HFFc6 (cell line): ENCODE data around the gene METTL9. TPM values are rescaled to one million over a fixed set of nuclear protein-coding genes. Genes with fewer than 3 reads are reported as not detected.
"Not testable (repeated sequence)": the region's sequence is repeated elsewhere in the genome, so short reads cannot be mapped to it uniquely, and the experiment has no call there.

Experiments used
- DNase-seq: peaks from one replicate; pipeline ENCODE4 v3.0.0-alpha.2; 2018
- H3K27ac Mint-ChIP-seq: 2 replicates; pipeline ENCODE4 v1.8.0; 2020; ENCODE audit warnings: mild to moderate bottlenecking, mixed read lengths
- H3K27me3 Mint-ChIP-seq: 2 replicates; pipeline ENCODE4 v1.8.0; 2021; ENCODE audit warnings: mild to moderate bottlenecking, moderate library complexity, mixed read lengths; ENCODE audit not compliant: insufficient read depth
- H3K36me3 Mint-ChIP-seq: 2 replicates; pipeline ENCODE4 v1.8.0; 2021; ENCODE audit warnings: low read depth, mixed read lengths
- H3K4me1 Mint-ChIP-seq: 2 replicates; pipeline ENCODE4 v1.8.0; 2020; ENCODE audit warnings: low read depth, mixed read lengths
- H3K4me3 Mint-ChIP-seq: 2 replicates; pipeline ENCODE4 v1.8.0; 2020; ENCODE audit warnings: mild to moderate bottlenecking, moderate library complexity, mixed read lengths
- H3K9me3 Mint-ChIP-seq: 2 replicates; pipeline ENCODE4 v1.8.0; 2020; ENCODE audit warnings: mild to moderate bottlenecking, mixed read lengths
- total RNA-seq, 6 experiments: library from RNA; stranded (reverse); fragmentation: NEBNext Ultra II Directional; extraction: Animal tissue kit (Norgen Biotek cat#: 25700); gene quantifications; 2 replicates in 1 of 6; 3 replicates in 5 of 6; pipeline ENCODE4 v1.2.3, GENCODE V29; 2021
- TF ChIP-seq, protein P1 (sequence below): fragments of 200-600 bp; sonication (generic); IDR thresholded peaks from 2 replicates; pipeline ENCODE4 v1.5.0; 2021; ENCODE audit warnings: antibody characterized with exemption, mild to moderate bottlenecking

METTL9 gene
- total RNA-seq, 6 experiments from 2014 or later, result 147 to 176 (median 151) TPM

DNA sequence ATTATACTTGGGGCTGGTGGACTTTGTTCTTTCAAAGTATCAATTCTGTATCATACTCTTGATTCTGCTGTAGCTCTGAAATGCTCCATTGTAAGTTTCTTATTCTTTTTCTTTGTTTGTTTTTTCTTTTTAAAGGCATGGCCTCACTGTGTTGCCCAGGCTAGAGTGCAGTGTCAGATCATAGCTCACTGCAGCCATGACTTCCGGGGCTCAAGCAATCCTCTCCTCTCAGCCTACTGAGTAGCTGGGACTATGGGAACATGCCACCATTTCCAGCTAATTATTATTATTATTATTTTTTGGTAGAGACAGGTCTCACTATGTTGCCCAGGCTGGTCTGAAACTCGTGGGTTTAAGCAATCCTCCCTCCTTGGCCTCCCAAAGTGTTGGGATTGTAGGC lies 38.9 kb upstream of the METTL9 start:
- TF ChIP-seq, protein P1, sequence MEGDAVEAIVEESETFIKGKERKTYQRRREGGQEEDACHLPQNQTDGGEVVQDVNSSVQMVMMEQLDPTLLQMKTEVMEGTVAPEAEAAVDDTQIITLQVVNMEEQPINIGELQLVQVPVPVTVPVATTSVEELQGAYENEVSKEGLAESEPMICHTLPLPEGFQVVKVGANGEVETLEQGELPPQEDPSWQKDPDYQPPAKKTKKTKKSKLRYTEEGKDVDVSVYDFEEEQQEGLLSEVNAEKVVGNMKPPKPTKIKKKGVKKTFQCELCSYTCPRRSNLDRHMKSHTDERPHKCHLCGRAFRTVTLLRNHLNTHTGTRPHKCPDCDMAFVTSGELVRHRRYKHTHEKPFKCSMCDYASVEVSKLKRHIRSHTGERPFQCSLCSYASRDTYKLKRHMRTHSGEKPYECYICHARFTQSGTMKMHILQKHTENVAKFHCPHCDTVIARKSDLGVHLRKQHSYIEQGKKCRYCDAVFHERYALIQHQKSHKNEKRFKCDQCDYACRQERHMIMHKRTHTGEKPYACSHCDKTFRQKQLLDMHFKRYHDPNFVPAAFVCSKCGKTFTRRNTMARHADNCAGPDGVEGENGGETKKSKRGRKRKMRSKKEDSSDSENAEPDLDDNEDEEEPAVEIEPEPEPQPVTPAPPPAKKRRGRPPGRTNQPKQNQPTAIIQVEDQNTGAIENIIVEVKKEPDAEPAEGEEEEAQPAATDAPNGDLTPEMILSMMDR, result no peak
- Mint-ChIP-seq H3K4me3 (no peak overlapping the region), H3K27ac (no peak overlapping the region), H3K36me3 (no peaks in the 10 kb centered on the region), H3K9me3 (no peaks in the 10 kb centered on the region), H3K27me3 (peaks cover 23% of the 10 kb centered on the region), H3K4me1 (peaks cover 21% of the 10 kb centered on the region)
- DNase-seq, result no peak

DNA sequence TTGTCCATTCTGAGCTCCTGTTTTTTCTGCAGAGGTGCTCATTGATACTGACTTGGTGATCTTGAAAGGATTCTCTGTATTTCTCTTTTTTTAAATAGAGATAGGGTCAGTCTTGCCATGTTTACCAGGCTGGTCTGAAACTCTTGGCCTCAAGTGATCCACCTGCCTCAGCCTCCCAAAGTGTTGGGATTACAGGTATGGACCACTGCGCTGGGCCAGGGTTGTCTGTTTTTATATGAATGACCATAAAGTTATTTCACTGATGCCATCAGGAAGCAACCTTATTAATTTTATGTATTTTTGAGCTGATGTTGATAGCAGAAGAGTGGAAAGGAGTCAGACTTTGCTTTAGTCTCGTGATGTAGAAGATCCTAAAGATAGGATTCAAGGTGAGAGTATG lies 35.7 kb upstream of the METTL9 start:
- TF ChIP-seq, protein P1, result no peak

DNA sequence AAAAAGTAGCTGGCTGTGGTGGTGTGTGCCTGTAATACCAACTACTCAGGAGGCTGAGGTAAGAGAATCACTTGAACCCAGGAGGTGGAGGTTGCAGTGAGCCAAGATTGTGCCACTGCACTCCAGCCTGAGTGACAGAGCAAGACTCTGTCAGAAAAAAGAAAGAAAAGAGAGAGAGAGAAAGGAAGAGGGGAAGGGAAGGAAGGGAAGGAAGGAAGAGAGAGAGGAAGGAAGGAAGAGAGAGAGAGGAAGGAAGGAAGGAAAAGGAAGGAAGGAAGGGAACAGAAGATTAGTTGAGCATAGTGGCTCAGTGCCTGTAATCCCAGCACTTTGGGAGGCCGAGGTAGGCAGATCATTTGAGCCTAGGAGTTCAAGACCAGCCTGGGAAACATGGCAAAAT lies 35.0 kb upstream of the METTL9 start:
- not testable (repeated sequence) for H3K36me3 Mint-ChIP-seq, H3K27me3 Mint-ChIP-seq, DNase-seq, H3K4me3 Mint-ChIP-seq, H3K27ac Mint-ChIP-seq, H3K9me3 Mint-ChIP-seq
- peaks cover 13% of the 10 kb centered on the region; the same call in 1 of the 2 replicates for H3K4me1 Mint-ChIP-seq

More for the DNA sequence above, 35.7 kb upstream of the METTL9 start:
- Mint-ChIP-seq H3K4me1 (peaks cover 13% of the 10 kb centered on the region; the same call in 1 of the 2 replicates), H3K36me3 (no peaks in the 10 kb centered on the region), H3K27ac (no peak overlapping the region), H3K9me3 (no peaks in the 10 kb centered on the region), H3K27me3 (peaks cover 8% of the 10 kb centered on the region), H3K4me3 (no peak overlapping the region)
- no peak for DNase-seq

GRCh38 chr16:21565507-21565860 lies 33.9 kb upstream of the METTL9 start:
- no peak overlapping the region for H3K27ac Mint-ChIP-seq

GRCh38 chr16:21565861-21566669 lies 33.3 kb upstream of the METTL9 start:
- peaks cover 13% of the 10 kb centered on the region; the same call in 1 of the 2 replicates for H3K4me1 Mint-ChIP-seq
- peaks cover 7% of the 10 kb centered on the region for H3K27me3 Mint-ChIP-seq
- TF ChIP-seq, protein P1, result no peak
- H3K27ac Mint-ChIP-seq, result no peak overlapping the region
- no peaks in the 10 kb centered on the region for H3K9me3 Mint-ChIP-seq
- no peak for DNase-seq
- H3K4me3 Mint-ChIP-seq, result no peak overlapping the region
- H3K36me3 Mint-ChIP-seq, result no peaks in the 10 kb centered on the region

More at GRCh38 chr16:21565507-21565860, 33.9 kb upstream of the METTL9 start:
- Mint-ChIP-seq H3K9me3 (no peaks in the 10 kb centered on the region), H3K27me3 (peaks cover 8% of the 10 kb centered on the region), H3K36me3 (no peaks in the 10 kb centered on the region), H3K4me1 (peaks cover 13% of the 10 kb centered on the region; the same call in 1 of the 2 replicates), H3K4me3 (no peak overlapping the region)
- no peak for DNase-seq
- TF ChIP-seq, protein P1, result no peak

- TF ChIP-seq, protein P1, result no peak
- Mint-ChIP-seq H3K9me3 (no peaks in the 10 kb centered on the region), H3K27me3 (peaks cover 11% of the 10 kb centered on the region), H3K27ac (no peak overlapping the region), H3K4me1 (peaks cover 13% of the 10 kb centered on the region; the same call in 1 of the 2 replicates), H3K36me3 (no peaks in the 10 kb centered on the region), H3K4me3 (no peak overlapping the region)
- no peak for DNase-seq
Measured at GRCh38 chr16:21566891-21567414, 32.4 kb upstream of the METTL9 start.

DNA sequence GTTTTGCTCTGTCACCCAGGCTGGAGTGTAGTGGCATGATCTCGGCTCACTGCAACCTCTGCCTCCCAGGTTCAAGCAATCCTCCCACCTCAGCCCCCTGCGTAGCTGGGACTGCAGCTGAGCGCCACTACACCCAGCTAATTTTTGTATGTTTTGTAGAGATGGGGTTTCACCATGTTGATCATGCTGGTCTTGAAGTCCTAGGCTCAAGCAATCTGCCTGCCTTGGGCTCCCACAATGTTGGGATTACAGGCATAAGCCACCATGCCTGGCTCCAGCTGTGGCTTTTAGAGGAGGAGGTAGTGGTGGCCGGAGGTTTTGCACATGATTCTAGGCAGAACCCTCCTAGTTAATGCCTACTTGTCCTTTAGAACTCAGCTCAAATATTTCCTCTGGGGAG lies 31.9 kb upstream of the METTL9 start:
- H3K27ac Mint-ChIP-seq, DNase-seq, H3K36me3 Mint-ChIP-seq: not testable (repeated sequence)

More for the DNA sequence above, 31.9 kb upstream of the METTL9 start:
- Mint-ChIP-seq H3K4me1 (peaks cover 13% of the 10 kb centered on the region; the same call in 1 of the 2 replicates), H3K27me3 (peaks cover 11% of the 10 kb centered on the region)
- H3K9me3 Mint-ChIP-seq, H3K4me3 Mint-ChIP-seq: not testable (repeated sequence)
